ENCODE data around the gene PXDN. TPM values are rescaled to one million over a fixed set of nuclear protein-coding genes. Genes with fewer than 3 reads are reported as not detected.

PXDN gene
- total and polyA plus RNA-seq, 2 experiments from 2014 or later = 85.7 to 129 TPM

DNA sequence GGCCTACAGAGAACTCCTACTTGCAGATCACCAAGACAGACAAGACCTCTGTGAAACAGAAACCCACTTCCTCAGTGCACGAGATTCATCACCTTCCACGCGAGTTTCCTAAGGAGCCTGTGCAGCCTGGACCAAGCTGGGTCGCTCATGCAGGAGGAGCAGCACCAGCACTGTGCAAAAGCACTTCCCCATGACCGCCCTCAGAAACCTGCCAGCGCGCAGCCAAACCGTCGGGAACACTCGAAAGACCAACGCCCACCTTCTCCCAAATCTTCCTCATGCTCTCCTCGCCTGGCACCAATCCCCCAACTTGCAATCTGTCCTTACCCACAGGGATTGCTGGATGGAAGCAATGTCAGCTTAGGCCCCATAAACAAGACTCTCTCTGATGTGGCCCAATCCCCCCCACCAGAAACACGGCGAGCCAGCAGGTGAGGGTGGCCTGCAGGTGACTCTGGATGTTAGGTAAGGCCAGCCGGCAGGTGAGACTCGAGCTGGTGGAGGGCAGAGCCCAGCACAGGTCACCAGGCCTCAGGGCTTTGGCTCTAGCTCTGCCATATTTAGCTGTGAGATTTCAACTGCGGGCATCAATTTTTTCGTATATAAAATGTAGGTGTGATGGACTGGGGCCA is 69.4 kb downstream of the PXDN start:
- no peak overlapping the region for H3K4me3 ChIP-seq
- TF ChIP-seq, protein P1, sequence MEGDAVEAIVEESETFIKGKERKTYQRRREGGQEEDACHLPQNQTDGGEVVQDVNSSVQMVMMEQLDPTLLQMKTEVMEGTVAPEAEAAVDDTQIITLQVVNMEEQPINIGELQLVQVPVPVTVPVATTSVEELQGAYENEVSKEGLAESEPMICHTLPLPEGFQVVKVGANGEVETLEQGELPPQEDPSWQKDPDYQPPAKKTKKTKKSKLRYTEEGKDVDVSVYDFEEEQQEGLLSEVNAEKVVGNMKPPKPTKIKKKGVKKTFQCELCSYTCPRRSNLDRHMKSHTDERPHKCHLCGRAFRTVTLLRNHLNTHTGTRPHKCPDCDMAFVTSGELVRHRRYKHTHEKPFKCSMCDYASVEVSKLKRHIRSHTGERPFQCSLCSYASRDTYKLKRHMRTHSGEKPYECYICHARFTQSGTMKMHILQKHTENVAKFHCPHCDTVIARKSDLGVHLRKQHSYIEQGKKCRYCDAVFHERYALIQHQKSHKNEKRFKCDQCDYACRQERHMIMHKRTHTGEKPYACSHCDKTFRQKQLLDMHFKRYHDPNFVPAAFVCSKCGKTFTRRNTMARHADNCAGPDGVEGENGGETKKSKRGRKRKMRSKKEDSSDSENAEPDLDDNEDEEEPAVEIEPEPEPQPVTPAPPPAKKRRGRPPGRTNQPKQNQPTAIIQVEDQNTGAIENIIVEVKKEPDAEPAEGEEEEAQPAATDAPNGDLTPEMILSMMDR (IDR thresholded peaks at IDR 0.05; ENCODE audit: low read depth, low read length) = no peak
- no peaks in the 10 kb centered on the region for H3K4me1 ChIP-seq (ENCODE audit: low read depth)
- peaks cover 36% of the 10 kb centered on the region for H3K36me3 ChIP-seq
- H3K27ac ChIP-seq = no peak overlapping the region
- DNase-seq (ENCODE audit: low read depth in 1 of 2, low spot score in 1 of 2) = no peak
- H3K27me3 ChIP-seq = no peaks in the 10 kb centered on the region
- H3K9me3 ChIP-seq (ENCODE audit: low read depth) = no peaks in the 10 kb centered on the region

DNA sequence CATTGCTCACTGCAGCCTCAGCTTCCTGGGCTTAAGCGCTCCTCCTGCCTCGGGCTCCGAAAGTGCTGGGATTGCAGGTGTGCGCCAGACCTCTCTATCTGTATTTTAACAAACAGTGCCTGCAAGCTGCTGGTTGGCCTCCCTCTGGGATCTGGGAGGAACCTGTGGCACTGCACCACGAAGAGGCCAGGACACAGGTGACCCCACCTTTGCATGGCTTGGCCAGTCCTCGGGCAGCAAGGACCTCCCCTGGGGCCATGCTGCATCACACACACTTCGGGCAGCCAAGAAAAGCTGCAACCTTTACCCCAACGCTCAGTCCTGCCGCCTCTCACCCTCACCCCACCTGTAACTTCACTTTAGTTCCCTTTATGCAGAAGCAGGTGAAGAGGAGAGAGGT is 70.0 kb downstream of the PXDN start:
- no peak overlapping the region for H3K4me3 ChIP-seq
- peaks cover 30% of the 10 kb centered on the region for H3K36me3 ChIP-seq
- H3K27me3 ChIP-seq = no peaks in the 10 kb centered on the region
- H3K9me3 ChIP-seq (ENCODE audit: low read depth) = no peaks in the 10 kb centered on the region
- no peak for DNase-seq (ENCODE audit: low read depth in 1 of 2, low spot score in 1 of 2)
- no peak overlapping the region for H3K27ac ChIP-seq
- TF ChIP-seq, protein P1 (IDR thresholded peaks at IDR 0.05; ENCODE audit: low read depth, low read length) = no peak
- H3K4me1 ChIP-seq (ENCODE audit: low read depth) = no peaks in the 10 kb centered on the region

DNA sequence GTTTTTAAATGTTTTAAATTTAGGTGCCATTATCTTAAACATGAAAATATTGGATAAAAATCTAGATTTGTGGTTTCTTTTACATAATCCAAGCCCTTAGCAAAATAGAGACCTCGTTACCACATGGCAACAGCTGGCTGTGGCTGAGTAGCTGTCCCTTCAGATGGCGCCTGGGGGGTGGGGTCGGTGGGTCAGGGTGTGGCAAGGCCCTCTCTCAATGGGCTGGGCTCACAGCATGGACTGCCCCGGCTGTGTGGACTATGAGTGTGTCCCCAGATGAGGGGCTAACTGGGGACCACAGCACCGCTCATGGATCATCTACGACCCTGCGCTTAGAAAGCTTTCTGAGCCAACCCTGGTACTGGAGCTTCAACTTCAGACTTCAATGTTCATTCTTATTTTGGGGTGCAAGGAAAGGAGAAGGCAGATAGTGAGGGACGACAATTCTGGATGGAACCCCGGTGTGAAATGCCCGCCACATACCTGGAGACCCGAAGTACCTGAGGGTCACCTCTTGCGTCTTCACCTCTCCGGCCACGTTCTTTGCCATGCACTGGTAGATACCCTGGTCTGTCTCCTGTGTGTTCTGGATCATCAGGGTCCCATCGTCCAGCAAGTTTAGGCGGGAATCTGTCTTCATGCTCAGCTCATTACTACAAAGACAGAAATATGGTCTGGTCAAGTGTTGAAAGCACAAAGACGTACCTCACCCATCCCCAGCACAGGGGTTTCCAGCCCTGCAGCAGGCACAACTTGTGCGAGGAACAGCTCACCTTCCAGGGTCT is 71.0 kb downstream of the PXDN start:
- Histone ChIP-seq H3K27ac (no peak overlapping the region), H3K4me1 (ENCODE audit: low read depth) (no peaks in the 10 kb centered on the region), H3K27me3 (no peaks in the 10 kb centered on the region), H3K9me3 (ENCODE audit: low read depth) (no peaks in the 10 kb centered on the region), H3K4me3 (no peak overlapping the region), H3K36me3 (peaks cover 24% of the 10 kb centered on the region)
- TF ChIP-seq, protein P1 (IDR thresholded peaks at IDR 0.05; ENCODE audit: low read depth, low read length) = no peak
- no peak for DNase-seq (ENCODE audit: low read depth in 1 of 2, low spot score in 1 of 2)

- Histone ChIP-seq H3K9me3 (ENCODE audit: low read depth) (no peaks in the 10 kb centered on the region), H3K36me3 (peaks cover 24% of the 10 kb centered on the region), H3K4me1 (ENCODE audit: low read depth) (no peaks in the 10 kb centered on the region), H3K27ac (no peak overlapping the region), H3K27me3 (no peaks in the 10 kb centered on the region), H3K4me3 (no peak overlapping the region)
- TF ChIP-seq, protein P1 (IDR thresholded peaks at IDR 0.05; ENCODE audit: low read depth, low read length) = no peak
- DNase-seq (ENCODE audit: low read depth in 1 of 2, low spot score in 1 of 2) = no peak
Measured at GRCh38 chr2:1672738-1673137, 71.6 kb downstream of the PXDN start.

DNA sequence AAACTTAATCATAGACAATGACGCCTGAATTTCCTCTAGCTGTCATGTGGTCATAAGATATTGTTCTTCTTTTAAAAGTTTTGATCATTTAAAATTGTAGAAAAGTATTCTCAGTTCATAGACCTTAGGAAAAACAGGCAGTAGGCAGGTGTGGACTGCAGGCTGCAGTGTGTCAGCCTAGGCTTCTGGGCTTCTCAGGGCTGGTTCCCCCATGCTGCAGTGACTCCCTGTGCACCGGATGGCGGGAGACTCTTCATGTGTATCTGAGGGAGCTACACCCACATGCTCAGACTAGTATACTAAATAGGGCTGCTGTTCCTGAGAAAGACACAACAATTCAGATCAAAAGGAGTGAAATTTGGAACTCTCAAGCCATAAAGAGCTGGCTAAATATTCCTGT is 72.4 kb downstream of the PXDN start:
- no peak overlapping the region for H3K4me3 ChIP-seq
- H3K4me1 ChIP-seq (ENCODE audit: low read depth) = no peaks in the 10 kb centered on the region
- peaks cover 22% of the 10 kb centered on the region for H3K36me3 ChIP-seq
- TF ChIP-seq, protein P1 (IDR thresholded peaks at IDR 0.05; ENCODE audit: low read depth, low read length) = no peak
- no peak overlapping the region for H3K27ac ChIP-seq
- no peaks in the 10 kb centered on the region for H3K9me3 ChIP-seq (ENCODE audit: low read depth)
- DNase-seq (ENCODE audit: low read depth in 1 of 2, low spot score in 1 of 2) = no peak
- no peaks in the 10 kb centered on the region for H3K27me3 ChIP-seq
